Measurements from ENCODE around the gene IGFBP5.

The IGFBP5 gene

DNA sequence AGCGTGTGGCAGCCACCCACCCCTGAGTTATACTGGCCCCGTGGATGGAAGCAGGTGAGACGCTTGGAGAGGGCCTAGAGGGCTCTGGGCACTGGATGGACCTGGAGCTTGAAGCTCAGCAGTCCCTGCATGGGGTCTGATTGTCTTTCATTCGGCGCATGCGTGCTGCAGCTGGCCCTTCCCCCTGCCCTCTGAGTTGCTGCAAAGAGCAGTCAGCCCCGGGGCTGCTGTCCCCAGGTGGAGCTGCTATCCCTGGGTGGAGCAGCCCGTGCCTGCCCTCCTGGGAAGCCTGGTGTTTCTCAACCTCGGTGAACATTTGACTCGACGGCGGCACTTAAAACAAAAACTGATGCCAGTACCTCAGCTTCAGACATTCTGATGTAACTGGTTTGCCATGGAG is 29.6 kb downstream of the IGFBP5 start:
- peak overlapping the region in 1 of 2 donors; percentile 43 for H3K27ac ChIP-seq
- no peak for DNase-seq
- peaks cover 8 to 34% (median 30%) of the 10 kb centered on the region in 3 donors for H3K36me3 ChIP-seq
- TF ChIP-seq, protein P1, sequence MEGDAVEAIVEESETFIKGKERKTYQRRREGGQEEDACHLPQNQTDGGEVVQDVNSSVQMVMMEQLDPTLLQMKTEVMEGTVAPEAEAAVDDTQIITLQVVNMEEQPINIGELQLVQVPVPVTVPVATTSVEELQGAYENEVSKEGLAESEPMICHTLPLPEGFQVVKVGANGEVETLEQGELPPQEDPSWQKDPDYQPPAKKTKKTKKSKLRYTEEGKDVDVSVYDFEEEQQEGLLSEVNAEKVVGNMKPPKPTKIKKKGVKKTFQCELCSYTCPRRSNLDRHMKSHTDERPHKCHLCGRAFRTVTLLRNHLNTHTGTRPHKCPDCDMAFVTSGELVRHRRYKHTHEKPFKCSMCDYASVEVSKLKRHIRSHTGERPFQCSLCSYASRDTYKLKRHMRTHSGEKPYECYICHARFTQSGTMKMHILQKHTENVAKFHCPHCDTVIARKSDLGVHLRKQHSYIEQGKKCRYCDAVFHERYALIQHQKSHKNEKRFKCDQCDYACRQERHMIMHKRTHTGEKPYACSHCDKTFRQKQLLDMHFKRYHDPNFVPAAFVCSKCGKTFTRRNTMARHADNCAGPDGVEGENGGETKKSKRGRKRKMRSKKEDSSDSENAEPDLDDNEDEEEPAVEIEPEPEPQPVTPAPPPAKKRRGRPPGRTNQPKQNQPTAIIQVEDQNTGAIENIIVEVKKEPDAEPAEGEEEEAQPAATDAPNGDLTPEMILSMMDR (IDR thresholded peaks at IDR 0.05), result no peak
- H3K9me3 ChIP-seq, result no peaks in the 10 kb centered on the region
- intact Hi-C loops (cut with DNase I; ENCODE audit: low total_unique reads), result loop anchor here (2.0 kb wide), 1 partner anchor 145 kb away; no protein-coding TSS in a partner anchor
- H3K4me1 ChIP-seq, result peaks cover 0 to 29% (median 16%) of the 10 kb centered on the region in 4 donors
- no peaks in the 10 kb centered on the region for H3K27me3 ChIP-seq
- no peak overlapping the region for H3K4me3 ChIP-seq

GRCh38 chr2:216665242-216665641 is 30.1 kb downstream of the IGFBP5 start:
- Histone ChIP-seq H3K27ac (peak overlapping the region; percentile 9 to 43), H3K4me1 (peaks cover 0 to 27% (median 16%) of the 10 kb centered on the region in 4 donors), H3K36me3 (peaks cover 8 to 38% (median 35%) of the 10 kb centered on the region in 3 donors), H3K27me3 (no peaks in the 10 kb centered on the region), H3K9me3 (no peaks in the 10 kb centered on the region), H3K4me3 (no peak overlapping the region)
- TF ChIP-seq, protein P1 (IDR thresholded peaks at IDR 0.05), result no peak
- DNase-seq, result no peak
- intact Hi-C loops (cut with DNase I; ENCODE audit: low total_unique reads), result loop anchor here (2.0 kb wide), 1 partner anchor 144 kb away; no protein-coding TSS in a partner anchor

- Histone ChIP-seq H3K4me3 (no peak overlapping the region), H3K9me3 (no peaks in the 10 kb centered on the region), H3K36me3 (peaks cover 8 to 40% (median 35%) of the 10 kb centered on the region in 3 donors), H3K27me3 (no peaks in the 10 kb centered on the region), H3K27ac (peak overlapping the region; percentile 9 to 43), H3K4me1 (peaks cover 0 to 27% (median 16%) of the 10 kb centered on the region in 4 donors)
- DNase-seq, result no peak
- TF ChIP-seq, protein P1 (IDR thresholded peaks at IDR 0.05), result no peak
- intact Hi-C loops (cut with DNase I; ENCODE audit: low total_unique reads), result loop anchor here (2.0 kb wide), 1 partner anchor 144 kb away; no protein-coding TSS in a partner anchor
Observed at GRCh38 chr2:216664593-216665034, 30.7 kb downstream of the IGFBP5 start.

- Histone ChIP-seq H3K36me3 (peaks cover 8 to 40% (median 35%) of the 10 kb centered on the region in 3 donors), H3K27me3 (no peaks in the 10 kb centered on the region), H3K4me3 (no peak overlapping the region), H3K27ac (no peak overlapping the region), H3K9me3 (no peaks in the 10 kb centered on the region), H3K4me1 (peaks cover 0 to 27% (median 18%) of the 10 kb centered on the region in 4 donors)
- TF ChIP-seq, protein P1 (IDR thresholded peaks at IDR 0.05), result no peak
- no peak for DNase-seq
- intact Hi-C loops (cut with DNase I; ENCODE audit: low total_unique reads), result loop anchor here (2.0 kb wide), 1 partner anchor 143 kb away; no protein-coding TSS in a partner anchor
Observed at GRCh38 chr2:216663846-216664245, 31.5 kb downstream of the IGFBP5 start.

DNA sequence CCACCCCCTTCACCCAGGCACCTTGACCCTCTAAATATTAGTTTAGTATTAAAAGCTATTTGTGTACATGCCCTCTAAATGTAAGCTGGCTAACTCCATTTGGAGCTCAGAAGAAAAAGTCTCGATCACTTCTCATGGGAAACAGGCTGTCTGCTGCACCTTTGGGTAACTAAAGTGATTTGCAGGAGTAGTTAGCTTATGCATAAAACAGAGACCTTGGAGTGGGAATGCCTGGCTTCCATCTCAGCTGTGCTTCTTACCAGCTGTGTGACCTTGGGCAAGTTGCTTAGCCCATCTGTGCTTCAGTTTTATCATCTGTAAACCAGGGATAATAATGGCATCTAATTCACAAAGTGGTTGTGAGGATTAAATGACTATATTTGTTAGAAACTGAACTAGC is 32.2 kb downstream of the IGFBP5 start:
- H3K36me3 ChIP-seq, result peaks cover 8 to 40% (median 35%) of the 10 kb centered on the region in 3 donors
- no peak overlapping the region for H3K27ac ChIP-seq
- intact Hi-C loops (cut with DNase I; ENCODE audit: low total_unique reads), result no loop called here
- H3K27me3 ChIP-seq, result no peaks in the 10 kb centered on the region
- H3K4me3 ChIP-seq, result no peak overlapping the region
- DNase-seq, result no peak
- no peaks in the 10 kb centered on the region for H3K9me3 ChIP-seq
- TF ChIP-seq, protein P1 (IDR thresholded peaks at IDR 0.05), result no peak
- peaks cover 0 to 31% (median 22%) of the 10 kb centered on the region in 4 donors for H3K4me1 ChIP-seq

All from tibial artery (tissue), 4 donors.